Choroid plexus epithelial cell (primary cell): Measurements from ENCODE around the gene ARHGAP26.

Experiments used
- DNase-seq: peaks from one replicate; pipeline ENCODE4 v3.0.0-alpha.2; 2010; ENCODE audit warnings: low read depth
- H3K4me3 ChIP-seq: 2 replicates; pipeline ENCODE4 v1.5.1; 2011; ENCODE audit warnings: low read depth, mild to moderate bottlenecking, control low read depth, low read length, moderate library complexity
- TF ChIP-seq, protein P1 (sequence below): conservative IDR thresholded peaks from 2 replicates; pipeline ENCODE4 v1.5.1; 2011; ENCODE audit warnings: low read depth, mild to moderate bottlenecking, control low read depth, inconsistent platforms, low read length, moderate library complexity

The ARHGAP26 gene

DNA sequence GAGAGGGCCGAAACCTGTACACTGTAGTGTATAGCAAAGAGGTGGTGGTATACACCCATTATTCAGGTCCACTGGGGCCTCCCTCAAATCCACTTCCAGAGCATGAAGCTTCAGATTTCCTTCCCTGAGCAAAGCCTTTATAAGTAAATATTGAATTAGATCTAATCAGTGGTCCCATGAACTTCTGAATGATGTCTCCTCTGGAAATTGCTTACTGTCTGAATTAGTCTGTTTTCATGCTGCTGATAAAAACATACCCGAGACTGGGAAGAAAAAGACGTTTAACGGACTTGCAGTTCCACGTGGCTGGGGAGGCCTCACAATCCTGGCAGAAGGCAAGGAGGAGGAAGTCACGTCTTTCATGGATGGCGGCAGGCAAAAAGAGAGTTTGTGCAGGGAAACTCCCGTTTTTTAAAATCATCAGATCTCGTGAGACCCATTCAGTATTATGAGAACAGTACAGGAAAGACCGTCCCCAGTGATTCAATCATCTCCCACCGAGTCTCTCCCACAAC is 439.8 kb downstream of the ARHGAP26 start:
- no peak for DNase-seq
- TF ChIP-seq, protein P1, sequence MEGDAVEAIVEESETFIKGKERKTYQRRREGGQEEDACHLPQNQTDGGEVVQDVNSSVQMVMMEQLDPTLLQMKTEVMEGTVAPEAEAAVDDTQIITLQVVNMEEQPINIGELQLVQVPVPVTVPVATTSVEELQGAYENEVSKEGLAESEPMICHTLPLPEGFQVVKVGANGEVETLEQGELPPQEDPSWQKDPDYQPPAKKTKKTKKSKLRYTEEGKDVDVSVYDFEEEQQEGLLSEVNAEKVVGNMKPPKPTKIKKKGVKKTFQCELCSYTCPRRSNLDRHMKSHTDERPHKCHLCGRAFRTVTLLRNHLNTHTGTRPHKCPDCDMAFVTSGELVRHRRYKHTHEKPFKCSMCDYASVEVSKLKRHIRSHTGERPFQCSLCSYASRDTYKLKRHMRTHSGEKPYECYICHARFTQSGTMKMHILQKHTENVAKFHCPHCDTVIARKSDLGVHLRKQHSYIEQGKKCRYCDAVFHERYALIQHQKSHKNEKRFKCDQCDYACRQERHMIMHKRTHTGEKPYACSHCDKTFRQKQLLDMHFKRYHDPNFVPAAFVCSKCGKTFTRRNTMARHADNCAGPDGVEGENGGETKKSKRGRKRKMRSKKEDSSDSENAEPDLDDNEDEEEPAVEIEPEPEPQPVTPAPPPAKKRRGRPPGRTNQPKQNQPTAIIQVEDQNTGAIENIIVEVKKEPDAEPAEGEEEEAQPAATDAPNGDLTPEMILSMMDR: no peak

DNA sequence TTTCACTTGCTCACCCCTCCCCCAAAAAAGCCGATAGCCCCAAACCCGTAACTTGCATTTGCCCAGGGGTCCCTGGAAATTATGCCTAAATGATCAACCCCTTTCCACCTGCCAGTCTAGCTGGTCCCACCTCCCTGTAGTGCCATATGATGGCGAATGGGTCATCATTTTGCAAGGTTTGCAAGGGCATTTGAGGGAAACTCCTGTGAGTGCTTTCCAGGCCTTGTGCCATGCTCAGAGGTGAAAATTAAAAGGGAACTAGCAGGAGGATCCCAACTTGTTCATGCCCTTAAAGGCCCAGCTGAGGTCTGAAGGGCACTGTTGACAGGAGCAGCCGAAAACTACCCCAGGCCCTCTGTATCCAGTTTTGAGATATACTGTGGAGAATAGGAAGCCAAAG is 440.4 kb downstream of the ARHGAP26 start:
- TF ChIP-seq, protein P1: no peak
- DNase-seq: no peak
- no peak overlapping the region for H3K4me3 ChIP-seq

More for the DNA sequence above, 439.8 kb downstream of the ARHGAP26 start:
- H3K4me3 ChIP-seq: no peak overlapping the region

- no peak for DNase-seq
- H3K4me3 ChIP-seq: no peak overlapping the region
- TF ChIP-seq, protein P1: no peak
These were observed 442.1 kb downstream of the ARHGAP26 start for GRCh38 chr5:143212261-143212660.

DNA sequence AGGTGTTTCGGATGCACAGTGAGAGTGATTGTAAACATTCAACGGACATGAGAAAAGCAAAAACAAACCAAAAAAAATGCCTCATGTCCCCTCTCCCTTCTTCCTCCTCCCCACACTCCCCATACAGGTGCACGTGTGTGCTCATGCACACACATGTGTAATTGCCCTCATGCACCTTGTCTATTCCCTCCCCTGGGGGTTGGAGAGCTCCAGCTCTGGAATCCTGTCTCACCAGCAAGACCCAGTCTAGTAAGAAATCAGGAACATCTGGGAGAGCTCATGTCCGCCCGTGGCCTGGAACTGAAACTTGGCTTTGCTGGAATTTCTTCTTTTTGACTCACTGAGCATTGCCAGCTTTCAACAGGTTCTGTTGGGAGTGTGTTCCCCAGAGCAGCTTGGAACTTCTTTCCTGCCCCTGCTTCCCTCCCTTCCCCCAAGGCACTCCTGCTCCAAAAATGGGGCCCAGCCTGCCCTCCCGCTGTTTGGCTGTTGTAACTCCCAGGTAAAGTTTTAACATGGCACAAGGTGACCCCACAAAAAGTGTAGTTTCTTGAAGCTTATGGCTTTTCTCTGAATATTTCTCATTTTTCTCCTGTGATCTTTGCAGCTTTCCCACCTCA is 443.2 kb downstream of the ARHGAP26 start:
- TF ChIP-seq, protein P1: no peak
- no peak overlapping the region for H3K4me3 ChIP-seq
- peak; percentile 54 for DNase-seq

DNA sequence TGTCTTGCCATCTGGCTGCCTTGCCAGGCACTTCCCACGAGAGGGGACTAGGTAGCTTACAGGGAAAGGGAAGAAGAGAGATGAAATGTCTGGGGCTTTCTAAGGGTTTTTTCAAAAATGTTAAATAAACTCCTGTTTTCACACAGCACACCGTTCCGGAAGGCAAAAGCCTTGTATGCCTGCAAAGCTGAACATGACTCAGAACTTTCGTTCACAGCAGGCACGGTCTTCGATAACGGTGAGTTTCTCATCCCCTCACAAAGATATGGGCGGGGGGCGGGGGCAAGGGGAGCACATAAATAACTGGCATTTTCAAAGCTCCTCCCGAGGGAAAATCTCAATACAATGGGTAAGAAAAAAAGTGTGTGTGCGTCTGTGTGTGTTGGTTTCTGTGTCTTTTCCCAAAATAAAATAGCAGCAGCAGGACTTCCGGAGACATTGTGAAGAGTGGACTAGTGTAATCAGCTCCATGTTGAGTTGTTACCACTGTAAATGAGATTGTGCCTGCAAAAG is 443.7 kb downstream of the ARHGAP26 start:
- peak; percentile 69 for DNase-seq
- H3K4me3 ChIP-seq: peak overlapping the region; percentile 24
- TF ChIP-seq, protein P1: peak; percentile 53

DNA sequence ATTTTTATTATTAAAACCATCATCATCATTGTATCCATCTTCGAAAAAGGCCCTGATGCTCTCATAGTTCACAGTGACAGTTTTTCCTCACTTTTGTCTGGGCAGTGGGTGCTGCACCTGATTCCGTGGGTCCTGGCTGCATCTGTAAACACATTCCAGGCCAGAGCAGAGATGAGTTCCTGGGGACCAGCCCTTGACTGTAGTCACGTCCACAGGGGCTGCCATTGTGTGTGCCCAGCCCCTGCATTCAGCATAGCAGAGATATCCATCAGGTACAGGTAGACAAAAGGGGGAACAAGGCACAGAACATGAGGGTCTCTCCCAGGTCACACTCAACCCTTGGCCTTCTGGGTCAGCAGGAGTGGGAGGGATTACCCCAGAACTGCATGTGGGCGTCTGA is 444.3 kb downstream of the ARHGAP26 start:
- no peak for DNase-seq
- TF ChIP-seq, protein P1: no peak
- H3K4me3 ChIP-seq: no peak overlapping the region

GRCh38 chr5:143214890-143215289 is 444.7 kb downstream of the ARHGAP26 start:
- TF ChIP-seq, protein P1: no peak

More at GRCh38 chr5:143214890-143215289, 444.7 kb downstream of the ARHGAP26 start:
- no peak overlapping the region for H3K4me3 ChIP-seq
- no peak for DNase-seq
